OCI-LY7 (cell line): ENCODE measurements around the gene JAK3. TPM values are rescaled to one million over a fixed set of nuclear protein-coding genes. Genes with fewer than 3 reads are reported as not detected.

ENCODE experiments used
- BruUV-seq: library from RNA; stranded (reverse); fragments of 400-500 nt; replicated peaks from 2 replicates; lab custom pipeline; 2021; lab: Mats Ljungman, UMichigan
- CTCF ChIA-PET: fragments of 300-600 bp; sonication (Branson Sonifier 250); formaldehyde crosslinking; loops from one replicate; lab custom pipeline; 2022; ENCODE audit warnings: antibody characterized with exemption; ENCODE audit not compliant: unreplicated experiment; lab: Charles Lee
- POLR2A ChIA-PET: fragments of 300-600 bp; sonication (Branson Sonifier 250); formaldehyde crosslinking; loops from one replicate; lab custom pipeline; 2022; ENCODE audit warnings: antibody characterized with exemption; lab: Charles Lee
- DNase-seq: peaks from one replicate; pipeline ENCODE4 v3.0.0-alpha.2; 2015; ENCODE audit warnings: low spot score
- H2AFZ ChIP-seq: fragments of 200-600 bp; sonication (generic), shearing (Covaris generic); 2 replicates; pipeline ENCODE4 v1.6.1; 2014; ENCODE audit warnings: mild to moderate bottlenecking, antibody characterized with exemption, low read length, moderate library complexity
- H3K27ac ChIP-seq: fragments of 200-600 bp; sonication (generic); 2 replicates; pipeline ENCODE4 v1.5.1; 2014; ENCODE audit warnings: mixed run types, low read depth, mild to moderate bottlenecking, moderate library complexity, low read length, inconsistent platforms; ENCODE audit not compliant: poor library complexity, severe bottlenecking
- H3K36me3 ChIP-seq: fragments of 200-600 bp; sonication (generic); 2 replicates; pipeline ENCODE4 v1.6.1; 2014; ENCODE audit warnings: mild to moderate bottlenecking, antibody characterized with exemption, low read length, moderate library complexity, mixed read lengths; ENCODE audit not compliant: insufficient read depth
- H3K4me1 ChIP-seq: fragments of 200-600 bp; sonication (generic); 2 replicates; pipeline ENCODE4 v1.5.1; 2014; ENCODE audit warnings: mild to moderate bottlenecking, low read length; ENCODE audit not compliant: insufficient read depth, poor library complexity, severe bottlenecking
- H3K4me2 ChIP-seq: fragments of 200-600 bp; sonication (generic); 2 replicates; pipeline ENCODE4 v1.6.1; 2014; ENCODE audit warnings: mild to moderate bottlenecking, low read length
- H3K4me3 ChIP-seq: fragments of 200-600 bp; sonication (generic); 2 replicates; pipeline ENCODE4 v1.5.1; 2014; ENCODE audit warnings: mild to moderate bottlenecking, low read depth, low read length; ENCODE audit not compliant: poor library complexity, severe bottlenecking
- H3K79me2 ChIP-seq: fragments of 200-600 bp; sonication (generic); 2 replicates; pipeline ENCODE4 v1.6.1; 2016; ENCODE audit warnings: low read depth, mild to moderate bottlenecking, low read length, moderate library complexity, mixed read lengths; ENCODE audit not compliant: insufficient read depth
- H3K9me2 ChIP-seq: fragments of 200-600 bp; sonication (generic); 2 replicates; pipeline ENCODE4 v1.6.1; 2016; ENCODE audit warnings: mild to moderate bottlenecking, low read length, mixed read lengths; ENCODE audit not compliant: insufficient read depth
- H3K9me3 ChIP-seq: fragments of 200-600 bp; sonication (generic); 2 replicates; pipeline ENCODE4 v1.6.1; 2014; ENCODE audit warnings: mild to moderate bottlenecking, mixed run types, low read length, mixed read lengths
- H4K20me1 ChIP-seq: fragments of 200-600 bp; sonication (generic); 2 replicates; pipeline ENCODE4 v1.6.1; 2014; ENCODE audit warnings: mild to moderate bottlenecking, antibody characterized with exemption, low read length, moderate library complexity, mixed read lengths; ENCODE audit not compliant: insufficient read depth
- EZH2phosphoT487 ChIP-seq: fragments of 200-600 bp; sonication (generic); IDR thresholded peaks from 2 replicates; pipeline ENCODE4 v1.6.1; 2018; ENCODE audit warnings: low read depth, borderline replicate concordance, mild to moderate bottlenecking, mixed run types, antibody characterized with exemption, low read length, moderate library complexity, mixed read lengths
- intact Hi-C: fragments of 100-400 bp; cut with micrococcal nuclease; formaldehyde crosslinking; loops from one replicate; pipeline ENCODE4 v1.10.0; 2022; ENCODE audit not compliant: unreplicated experiment
- total RNA-seq, 2 experiments: library from RNA; depleted of rRNA in 1 of 2; stranded (reverse); fragments of >200 nt in 1 of 2; shearing (Covaris generic) in 1 of 2; gene quantifications; 2 replicates each; pipeline ENCODE4 v1.2.3, GENCODE V29; 2014 to 2022
- TF ChIP-seq, protein P1 (sequence below): fragments of 200-600 bp; sonication (generic); conservative IDR thresholded peaks from 2 replicates; pipeline ENCODE4 v1.5.1; 2014; ENCODE audit warnings: mild to moderate bottlenecking, antibody characterized with exemption, low read length, moderate library complexity, mixed read lengths

JAK3 gene
- total RNA-seq, 2 experiments from 2014 or later: 14.0 to 25.3 TPM

DNA sequence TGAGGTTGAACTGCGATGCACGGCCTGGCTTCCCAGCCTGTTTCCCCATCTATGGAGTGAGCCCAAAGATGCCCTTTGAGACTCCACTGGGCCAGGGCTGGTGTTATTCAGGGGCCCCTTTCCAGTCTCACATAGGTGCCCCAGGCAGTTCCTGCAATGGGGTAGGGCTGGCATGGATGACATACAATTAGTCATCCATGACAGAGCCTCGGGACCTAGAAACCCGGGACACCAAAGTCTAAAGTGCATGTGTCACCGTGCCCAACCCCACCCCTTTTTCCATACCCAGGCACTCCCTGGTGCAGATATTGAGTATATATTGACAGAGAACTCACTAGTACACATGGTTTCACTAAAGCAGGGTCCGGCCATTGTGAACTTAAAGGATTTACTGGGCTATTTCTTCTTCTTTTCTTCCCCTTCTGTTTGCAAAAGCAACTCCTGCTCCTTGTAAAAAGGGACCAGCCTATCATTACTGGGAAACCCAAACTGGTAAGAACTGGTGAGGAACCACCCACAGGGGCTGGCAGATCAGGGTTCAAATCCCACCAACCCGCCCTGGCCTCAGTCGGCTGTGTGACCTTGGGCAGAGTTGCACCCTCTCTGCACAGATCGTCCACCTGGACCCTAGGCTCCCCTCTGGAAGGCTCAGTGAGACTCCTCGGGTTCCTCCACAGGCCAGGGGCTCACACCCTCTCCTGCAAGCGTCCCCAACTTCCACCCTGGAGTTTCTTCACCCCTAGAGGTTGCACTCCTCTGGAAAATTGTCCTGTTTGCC is 50.2 kb downstream of the JAK3 start:
- DNase-seq: no peak
- no peaks in the 10 kb centered on the region for H3K4me1 ChIP-seq
- H3K4me2 ChIP-seq: no peak overlapping the region

DNA sequence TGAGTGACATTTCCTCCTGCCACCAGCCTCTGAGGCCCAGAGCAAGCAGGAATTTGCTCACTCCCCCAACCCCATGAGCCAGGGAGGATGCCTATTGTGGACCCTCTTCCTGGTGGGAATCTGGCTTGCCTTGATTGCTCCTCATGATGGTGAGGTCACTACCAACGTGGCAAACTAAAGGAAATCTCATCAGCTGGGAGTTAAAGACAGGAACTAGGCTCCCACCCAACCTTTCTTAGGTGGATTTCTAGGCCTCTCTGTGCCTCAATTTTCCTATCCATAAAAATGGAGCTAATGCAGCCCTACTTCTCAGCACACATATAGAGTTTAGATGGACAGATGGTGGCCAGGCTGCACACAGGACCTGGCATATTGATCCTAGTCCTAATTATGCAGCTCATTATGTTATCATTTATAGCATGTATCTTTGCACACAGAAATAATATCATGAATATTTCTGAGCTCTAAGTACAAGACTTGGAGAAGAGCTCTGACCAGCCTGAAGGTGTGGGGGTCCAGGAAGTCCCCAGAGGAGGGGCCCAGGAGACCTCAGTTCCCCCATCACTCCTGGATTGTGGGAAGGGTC is 50.9 kb downstream of the JAK3 start:
- no TSS peak for BruUV-seq
- ChIA-PET CTCF (no interaction called here), POLR2A (interaction anchor here (0.6 kb wide), 1 partner anchor 31 kb away, joined by 4 read pairs; no protein-coding TSS in a partner anchor)
- intact Hi-C loops: no loop called here
- no peaks in the 10 kb centered on the region for H3K9me3 ChIP-seq
- no peak for DNase-seq
- no peaks in the 10 kb centered on the region for H3K79me2 ChIP-seq
- no peaks in the 10 kb centered on the region for H3K36me3 ChIP-seq
- no peak overlapping the region for H3K27ac ChIP-seq
- H3K9me2 ChIP-seq: no peaks in the 10 kb centered on the region
- H3K4me3 ChIP-seq: no peak overlapping the region
- H2AFZ ChIP-seq: no peak overlapping the region
- no peaks in the 10 kb centered on the region for H4K20me1 ChIP-seq
- TF ChIP-seq, protein P1, sequence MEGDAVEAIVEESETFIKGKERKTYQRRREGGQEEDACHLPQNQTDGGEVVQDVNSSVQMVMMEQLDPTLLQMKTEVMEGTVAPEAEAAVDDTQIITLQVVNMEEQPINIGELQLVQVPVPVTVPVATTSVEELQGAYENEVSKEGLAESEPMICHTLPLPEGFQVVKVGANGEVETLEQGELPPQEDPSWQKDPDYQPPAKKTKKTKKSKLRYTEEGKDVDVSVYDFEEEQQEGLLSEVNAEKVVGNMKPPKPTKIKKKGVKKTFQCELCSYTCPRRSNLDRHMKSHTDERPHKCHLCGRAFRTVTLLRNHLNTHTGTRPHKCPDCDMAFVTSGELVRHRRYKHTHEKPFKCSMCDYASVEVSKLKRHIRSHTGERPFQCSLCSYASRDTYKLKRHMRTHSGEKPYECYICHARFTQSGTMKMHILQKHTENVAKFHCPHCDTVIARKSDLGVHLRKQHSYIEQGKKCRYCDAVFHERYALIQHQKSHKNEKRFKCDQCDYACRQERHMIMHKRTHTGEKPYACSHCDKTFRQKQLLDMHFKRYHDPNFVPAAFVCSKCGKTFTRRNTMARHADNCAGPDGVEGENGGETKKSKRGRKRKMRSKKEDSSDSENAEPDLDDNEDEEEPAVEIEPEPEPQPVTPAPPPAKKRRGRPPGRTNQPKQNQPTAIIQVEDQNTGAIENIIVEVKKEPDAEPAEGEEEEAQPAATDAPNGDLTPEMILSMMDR: no peak
- no peak for TF ChIP-seq EZH2phosphoT487
- H3K4me1 ChIP-seq: no peaks in the 10 kb centered on the region
- H3K4me2 ChIP-seq: no peak overlapping the region

More for the DNA sequence above, 50.2 kb downstream of the JAK3 start:
- H3K9me2 ChIP-seq: no peaks in the 10 kb centered on the region
- intact Hi-C loops: no loop called here
- no peaks in the 10 kb centered on the region for H3K79me2 ChIP-seq
- H3K27ac ChIP-seq: no peak overlapping the region
- H4K20me1 ChIP-seq: no peaks in the 10 kb centered on the region
- ChIA-PET POLR2A (interaction anchor here (0.7 kb wide), 1 partner anchor 111 kb away, joined by 4 read pairs; no protein-coding TSS in a partner anchor), CTCF (no interaction called here)
- TF ChIP-seq, protein P1: no peak
- TF ChIP-seq EZH2phosphoT487: no peak
- BruUV-seq: no TSS peak
- no peak overlapping the region for H2AFZ ChIP-seq
- no peaks in the 10 kb centered on the region for H3K9me3 ChIP-seq
- H3K4me3 ChIP-seq: no peak overlapping the region
- H3K36me3 ChIP-seq: no peaks in the 10 kb centered on the region
